Tibial nerve (tissue), 4 donors: ENCODE results near the gene UBE2E2. TPM values are rescaled to one million over a fixed set of nuclear protein-coding genes. Genes with fewer than 3 reads are reported as not detected.
A peak's percentile ranks its signal among the peaks of the same experiment; 100 is the strongest.

ENCODE experiments used
- DNase-seq, 2 donors: peaks; one replicate each; pipeline ENCODE4 v3.0.0-alpha.2; 2019; ENCODE audit warnings: low spot score in 2 of 2
- H3K27ac ChIP-seq, 4 donors: fragments of 200-600 bp; sonication (generic) in 3 of 4; one replicate each; pipeline ENCODE4 v1.5.1; 2017 to 2019; ENCODE audit warnings: mild to moderate bottlenecking in 1 of 4
- H3K27me3 ChIP-seq, 2 donors: fragments of 200-600 bp; sonication (generic) in 1 of 2; one replicate each; pipeline versions ENCODE4 v1.5.1 to v1.6.0; 2017 to 2019
- H3K36me3 ChIP-seq, 3 donors: fragments of 200-600 bp; sonication (generic); one replicate each; pipeline ENCODE4 v1.5.1; 2018 to 2019
- H3K4me1 ChIP-seq, 4 donors: fragments of 200-600 bp; sonication (generic) in 3 of 4; one replicate each; pipeline ENCODE4 v1.5.1; 2017 to 2019
- H3K4me3 ChIP-seq, 4 donors: fragments of 200-600 bp; sonication (generic) in 3 of 4; one replicate each; pipeline ENCODE4 v1.5.1; 2017 to 2019; ENCODE audit warnings: mild to moderate bottlenecking in 1 of 4, moderate library complexity in 1 of 4
- H3K9me3 ChIP-seq, 4 donors: fragments of 200-600 bp; sonication (generic) in 3 of 4; one replicate each; pipeline ENCODE4 v1.5.1; 2017 to 2019
- CTCF ChIP-seq, 5 experiments: fragments of 200-600 bp in 3 of 5; fragments of 450-650 bp in 2 of 5; sonication (generic) in 3 of 5; IDR thresholded peaks; one replicate each; pipeline ENCODE4 v1.5.1; 2016 to 2019; ENCODE audit warnings: antibody characterized with exemption in 5 of 5, mild to moderate bottlenecking in 3 of 5, moderate library complexity in 2 of 5
- EP300 ChIP-seq, 2 donors: sonication (generic); formaldehyde crosslinking; IDR thresholded peaks; one replicate each; pipeline ENCODE4 v1.6.1; 2017; ENCODE audit warnings: antibody characterized with exemption in 2 of 2, mild to moderate bottlenecking in 1 of 2
- POLR2A ChIP-seq, 2 donors: fragments of 450-650 bp; IDR thresholded peaks; one replicate each; pipeline ENCODE4 v1.6.1; 2017; ENCODE audit warnings: antibody characterized with exemption in 2 of 2, mild to moderate bottlenecking in 2 of 2, moderate library complexity in 2 of 2
- WGBS, 2 donors: methylation state at CpG; one replicate each; pipeline ENCODE4 v1.1.5; 2018; 5-methylcytosine and 5-hydroxymethylcytosine counted together
- total RNA-seq, 4 donors: library from RNA; depleted of rRNA; stranded (reverse); fragments of >200 nt; gene quantifications; one replicate each; pipeline ENCODE4 v1.1.0, GENCODE V29; 2016

The UBE2E2 gene
- total RNA-seq, 4 donors from 2014 or later: 67.1 to 222 (median 130) TPM

GRCh38 chr3:23444386-23444785, 241.3 kb downstream of the UBE2E2 start:
- 81 to 100% methylated on average over 1 of the region's 1 CpG for WGBS, 2 donors
- DNase-seq: no peak
- H3K4me3 ChIP-seq: no peak overlapping the region
- H3K27ac ChIP-seq: no peak overlapping the region
- TF ChIP-seq CTCF (IDR thresholded peaks at IDR 0.05) (no peak), POLR2A (IDR thresholded peaks at IDR 0.05) (no peak), EP300 (IDR thresholded peaks at IDR 0.05) (no peak)
- H3K4me1 ChIP-seq: peaks cover 0 to 42% (median 7%) of the 10 kb centered on the region in 4 donors
- H3K36me3 ChIP-seq: no peaks in the 10 kb centered on the region
- H3K27me3 ChIP-seq: no peaks in the 10 kb centered on the region
- H3K9me3 ChIP-seq: no peaks in the 10 kb centered on the region

- no peak for DNase-seq
- Histone ChIP-seq H3K36me3 (no peaks in the 10 kb centered on the region), H3K27ac (no peak overlapping the region), H3K4me3 (no peak overlapping the region), H3K27me3 (no peaks in the 10 kb centered on the region), H3K4me1 (peaks cover 0 to 53% (median 10%) of the 10 kb centered on the region in 4 donors), H3K9me3 (no peaks in the 10 kb centered on the region)
- 92 to 95% methylated on average over 3 of the region's 3 CpGs for WGBS, 2 donors
- TF ChIP-seq EP300 (IDR thresholded peaks at IDR 0.05) (no peak), POLR2A (IDR thresholded peaks at IDR 0.05) (no peak), CTCF (IDR thresholded peaks at IDR 0.05) (no peak)
These were observed 243.2 kb downstream of the UBE2E2 start for GRCh38 chr3:23446301-23446700.

GRCh38 chr3:23448998-23449537, 245.9 kb downstream of the UBE2E2 start:
- Histone ChIP-seq H3K4me3 (no peak overlapping the region), H3K27ac (no peak overlapping the region), H3K36me3 (no peaks in the 10 kb centered on the region), H3K4me1 (peaks cover 0 to 60% (median 10%) of the 10 kb centered on the region in 4 donors), H3K27me3 (no peaks in the 10 kb centered on the region), H3K9me3 (no peaks in the 10 kb centered on the region)
- no peak for TF ChIP-seq EP300 (IDR thresholded peaks at IDR 0.05)
- no peak for TF ChIP-seq POLR2A (IDR thresholded peaks at IDR 0.05)
- TF ChIP-seq CTCF (IDR thresholded peaks at IDR 0.05): no peak
- DNase-seq: no peak
- WGBS, 2 donors: 38 to 50% methylated on average over 2 of the region's 2 CpGs

GRCh38 chr3:23450051-23450450, 246.9 kb downstream of the UBE2E2 start:
- 71 to 72% methylated on average over 2 of the region's 2 CpGs for WGBS, 2 donors
- peaks cover 0 to 69% (median 10%) of the 10 kb centered on the region in 4 donors for H3K4me1 ChIP-seq
- H3K27me3 ChIP-seq: no peaks in the 10 kb centered on the region
- no peak for DNase-seq
- H3K36me3 ChIP-seq: no peaks in the 10 kb centered on the region
- H3K27ac ChIP-seq: peak overlapping the region in 1 of 4 donors; percentile 65
- TF ChIP-seq CTCF (IDR thresholded peaks at IDR 0.05) (no peak), EP300 (IDR thresholded peaks at IDR 0.05) (no peak), POLR2A (IDR thresholded peaks at IDR 0.05) (no peak)
- H3K9me3 ChIP-seq: no peaks in the 10 kb centered on the region
- no peak overlapping the region for H3K4me3 ChIP-seq

DNA sequence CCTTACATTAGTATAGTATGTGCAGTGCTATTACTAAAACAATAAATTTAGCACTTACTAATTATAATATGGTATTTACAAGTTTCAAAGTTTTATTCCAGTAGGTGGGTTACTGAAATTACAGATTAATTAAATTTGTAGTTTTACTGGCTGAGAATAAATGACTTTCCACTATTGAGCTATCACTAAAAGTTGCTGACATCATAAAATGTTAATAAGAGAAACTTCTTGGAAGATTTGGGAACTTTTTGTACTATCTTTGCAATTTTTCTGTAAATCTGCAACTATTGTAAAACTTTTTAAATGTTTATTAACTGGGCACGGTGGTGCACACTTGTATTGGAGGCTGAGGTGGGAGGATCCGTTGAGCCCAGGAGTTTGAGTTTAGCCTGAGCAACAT, 247.7 kb downstream of the UBE2E2 start:
- no peak overlapping the region for H3K27ac ChIP-seq
- WGBS, 2 donors: 97 to 99% methylated on average over 2 of the region's 2 CpGs
- no peak for DNase-seq
- H3K27me3 ChIP-seq: no peaks in the 10 kb centered on the region
- no peak overlapping the region for H3K4me3 ChIP-seq
- H3K36me3 ChIP-seq: no peaks in the 10 kb centered on the region
- H3K9me3 ChIP-seq: no peaks in the 10 kb centered on the region
- H3K4me1 ChIP-seq: peaks cover 0 to 74% (median 10%) of the 10 kb centered on the region in 4 donors
- TF ChIP-seq CTCF (IDR thresholded peaks at IDR 0.05) (no peak), EP300 (IDR thresholded peaks at IDR 0.05) (no peak), POLR2A (IDR thresholded peaks at IDR 0.05) (no peak)
